HEK293 (cell line): Measurements from ENCODE around the gene DCST1.

Experiments used
- AEBP2 ChIP-seq: fragments of 450-650 bp; formaldehyde crosslinking; IDR thresholded peaks from 2 replicates; pipeline ENCODE4 v1.5.1; 2016; ENCODE audit warnings: missing biosample characterization, missing genetic modification characterization, borderline replicate concordance
- EGR2 ChIP-seq: fragments of 450-650 bp; formaldehyde crosslinking; IDR thresholded peaks from 2 replicates; pipeline ENCODE4 v1.5.1; 2016; ENCODE audit warnings: low read depth, missing biosample characterization, missing genetic modification characterization
- GLIS1 ChIP-seq: fragments of 450-650 bp; formaldehyde crosslinking; IDR thresholded peaks from 2 replicates; pipeline ENCODE4 v1.5.1; 2016; ENCODE audit warnings: missing biosample characterization, missing genetic modification characterization
- IKZF3 ChIP-seq: fragments of 450-650 bp; IDR thresholded peaks from 2 replicates; pipeline ENCODE4 v1.5.0; 2018; ENCODE audit warnings: missing biosample characterization, mild to moderate bottlenecking, missing genetic modification characterization, moderate library complexity
- KLF9 ChIP-seq: fragments of 450-650 bp; formaldehyde crosslinking; IDR thresholded peaks from 2 replicates; pipeline ENCODE4 v1.5.1; 2016; ENCODE audit warnings: missing biosample characterization, missing genetic modification characterization, low read depth
- SALL2 ChIP-seq: fragments of 450-650 bp; formaldehyde crosslinking; IDR thresholded peaks from 2 replicates; pipeline ENCODE4 v1.5.0; 2017; ENCODE audit warnings: missing biosample characterization, mild to moderate bottlenecking, missing genetic modification characterization, borderline replicate concordance
- SETDB1 ChIP-seq: IDR thresholded peaks from one replicate; pipeline ENCODE4 v1.6.1; 2017; ENCODE audit warnings: mild to moderate bottlenecking, low read length, moderate library complexity, mixed read lengths; ENCODE audit not compliant: insufficient read length
- ZBTB17 ChIP-seq: fragments of 450-650 bp; formaldehyde crosslinking; IDR thresholded peaks from 2 replicates; pipeline ENCODE4 v1.5.1; 2016; ENCODE audit warnings: missing biosample characterization, missing genetic modification characterization
- ZBTB20 ChIP-seq: fragments of 450-650 bp; formaldehyde crosslinking; IDR thresholded peaks from 2 replicates; pipeline ENCODE4 v1.5.1; 2016; ENCODE audit warnings: missing biosample characterization, missing genetic modification characterization
- ZFHX2 ChIP-seq: fragments of 450-650 bp; formaldehyde crosslinking; conservative IDR thresholded peaks from 2 replicates; pipeline ENCODE4 v1.5.1; 2016; ENCODE audit warnings: missing biosample characterization, missing genetic modification characterization
- ZIC2 ChIP-seq: fragments of 450-650 bp; formaldehyde crosslinking; IDR thresholded peaks from 2 replicates; pipeline ENCODE4 v1.5.1; 2016; ENCODE audit warnings: missing biosample characterization, missing genetic modification characterization
- ZNF112 ChIP-seq: fragments of 450-650 bp; formaldehyde crosslinking; IDR thresholded peaks from 2 replicates; pipeline ENCODE4 v1.5.0; 2017; ENCODE audit warnings: missing biosample characterization, missing genetic modification characterization
- ZNF114 ChIP-seq: fragments of 450-650 bp; formaldehyde crosslinking; IDR thresholded peaks from 2 replicates; pipeline ENCODE4 v1.5.0; 2017; ENCODE audit warnings: missing biosample characterization, missing genetic modification characterization
- ZNF132 ChIP-seq: fragments of 450-650 bp; formaldehyde crosslinking; IDR thresholded peaks from 2 replicates; pipeline ENCODE4 v1.5.1; 2017; ENCODE audit warnings: missing biosample characterization, missing genetic modification characterization, borderline replicate concordance
- ZNF174 ChIP-seq: fragments of 450-650 bp; formaldehyde crosslinking; IDR thresholded peaks from 2 replicates; pipeline ENCODE4 v1.5.0; 2017; ENCODE audit warnings: missing biosample characterization, mild to moderate bottlenecking, missing genetic modification characterization
- ZNF280C ChIP-seq: fragments of 450-650 bp; formaldehyde crosslinking; IDR thresholded peaks from 2 replicates; pipeline ENCODE4 v1.5.1; 2016; ENCODE audit warnings: missing biosample characterization, missing genetic modification characterization
- ZNF335 ChIP-seq: fragments of 450-650 bp; formaldehyde crosslinking; conservative IDR thresholded peaks from 2 replicates; pipeline ENCODE4 v1.5.1; 2016; ENCODE audit warnings: missing biosample characterization, missing genetic modification characterization
- ZNF354C ChIP-seq: fragments of 450-650 bp; formaldehyde crosslinking; IDR thresholded peaks from 2 replicates; pipeline ENCODE4 v1.5.1; 2016; ENCODE audit warnings: missing biosample characterization, missing genetic modification characterization, low read depth, borderline replicate concordance
- ZNF391 ChIP-seq: fragments of 450-650 bp; formaldehyde crosslinking; IDR thresholded peaks from 2 replicates; pipeline ENCODE4 v1.5.1; 2016; ENCODE audit warnings: low read depth, missing biosample characterization, missing genetic modification characterization, borderline replicate concordance
- ZNF416 ChIP-seq: fragments of 450-650 bp; formaldehyde crosslinking; IDR thresholded peaks from 2 replicates; pipeline ENCODE4 v1.5.1; 2016; ENCODE audit warnings: missing biosample characterization, missing genetic modification characterization
- ZNF513 ChIP-seq: fragments of 450-650 bp; IDR thresholded peaks from 2 replicates; pipeline ENCODE4 v1.5.1; 2018; ENCODE audit warnings: missing biosample characterization, missing genetic modification characterization
- ZNF549 ChIP-seq: fragments of 450-650 bp; IDR thresholded peaks from 2 replicates; pipeline ENCODE4 v1.5.1; 2018; ENCODE audit warnings: missing biosample characterization, missing genetic modification characterization, mild to moderate bottlenecking, inconsistent platforms, moderate library complexity
- ZNF560 ChIP-seq: fragments of 450-650 bp; formaldehyde crosslinking; IDR thresholded peaks from 2 replicates; pipeline ENCODE4 v1.5.1; 2017; ENCODE audit warnings: missing biosample characterization, missing genetic modification characterization, borderline replicate concordance
- ZSCAN18 ChIP-seq: fragments of 450-650 bp; formaldehyde crosslinking; IDR thresholded peaks from 2 replicates; pipeline ENCODE4 v1.5.1; 2016; ENCODE audit warnings: missing biosample characterization, missing genetic modification characterization
- ZSCAN30 ChIP-seq: fragments of 450-650 bp; IDR thresholded peaks from 2 replicates; pipeline ENCODE4 v1.5.1; 2018; ENCODE audit warnings: missing biosample characterization, mild to moderate bottlenecking, missing genetic modification characterization, moderate library complexity
- ZSCAN4 ChIP-seq: fragments of 450-650 bp; formaldehyde crosslinking; IDR thresholded peaks from 2 replicates; pipeline ENCODE4 v1.5.1; 2017; ENCODE audit warnings: missing biosample characterization, missing genetic modification characterization
- ZSCAN5A ChIP-seq: fragments of 450-650 bp; formaldehyde crosslinking; IDR thresholded peaks from 2 replicates; pipeline ENCODE4 v1.5.1; 2016; ENCODE audit warnings: missing biosample characterization, missing genetic modification characterization

Gene DCST1

GRCh38 chr1:155079487-155080311 is 46.1 kb downstream of the DCST1 start (continued):
- TF ChIP-seq ZSCAN4 (no peak; the same call in 1 of the 2 replicates), ZFHX2 (tag by site-specific recombination) (peak; percentile 98), ZNF335 (tag by site-specific recombination) (peak; percentile 71; the same call in 1 of the 2 replicates), ZNF391 (tag by site-specific recombination) (no peak; the same call in 1 of the 2 replicates), IKZF3 (no peak), ZNF280C (no peak), ZNF354C (tag by site-specific recombination) (no peak), ZNF174 (tag by site-specific recombination) (no peak), ZNF132 (no peak), ZNF416 (no peak), AEBP2 (tag by site-specific recombination) (no peak), ZSCAN18 (tag by site-specific recombination) (no peak), ZSCAN5A (tag by site-specific recombination) (0 out of 2 replicates have a peak, but pooled peaks have one; percentile 28), SALL2 (tag by site-specific recombination) (no peak), ZBTB17 (tag by site-specific recombination) (peak; percentile 75; the same call in 1 of the 2 replicates), ZNF560 (tag by site-specific recombination) (no peak), ZNF112 (no peak), ZIC2 (tag by site-specific recombination) (peak; percentile 75), ZNF549 (tag by site-specific recombination) (no peak), ZSCAN30 (tag by site-specific recombination) (no peak), ZNF513 (no peak), EGR2 (tag by site-specific recombination) (peak; percentile 92), KLF9 (peak; percentile 22; the same call in 1 of the 2 replicates), ZBTB20 (peak; percentile 98), ZNF114 (tag by site-specific recombination) (no peak), SETDB1 (no peak), GLIS1 (tag by site-specific recombination) (peak; percentile 71)
